ENCODE data around the gene UFM1. TPM values are rescaled to one million over a fixed set of nuclear protein-coding genes. Genes with fewer than 3 reads are reported as not detected.

The UFM1 gene
- total RNA-seq, 2 experiments from 2014 or later = 68.7 to 70.3 TPM

DNA sequence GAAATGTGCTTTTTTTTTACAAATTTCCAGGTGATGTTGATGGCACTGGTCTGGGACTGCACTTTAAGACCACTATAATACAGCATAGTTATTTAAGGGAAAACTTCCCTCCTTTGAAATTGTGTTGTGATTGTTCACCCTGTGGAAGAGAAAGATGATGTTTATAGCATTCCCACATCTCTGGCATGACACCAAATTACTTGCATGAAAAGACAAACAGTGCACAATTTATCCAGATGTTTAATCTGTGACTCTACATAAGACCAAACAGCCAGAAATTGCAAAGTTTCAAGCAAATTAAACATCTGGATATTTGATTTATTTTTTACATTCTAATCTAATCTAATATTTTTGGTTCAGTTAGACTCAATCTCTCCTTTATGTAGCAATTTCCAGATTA lies 51.6 kb downstream of the UFM1 start:
- ChIA-PET CTCF (no interaction called here), POLR2A (no interaction called here)
- no peak overlapping the region for H3K4me3 Mint-ChIP-seq
- TF ChIP-seq, protein P1, sequence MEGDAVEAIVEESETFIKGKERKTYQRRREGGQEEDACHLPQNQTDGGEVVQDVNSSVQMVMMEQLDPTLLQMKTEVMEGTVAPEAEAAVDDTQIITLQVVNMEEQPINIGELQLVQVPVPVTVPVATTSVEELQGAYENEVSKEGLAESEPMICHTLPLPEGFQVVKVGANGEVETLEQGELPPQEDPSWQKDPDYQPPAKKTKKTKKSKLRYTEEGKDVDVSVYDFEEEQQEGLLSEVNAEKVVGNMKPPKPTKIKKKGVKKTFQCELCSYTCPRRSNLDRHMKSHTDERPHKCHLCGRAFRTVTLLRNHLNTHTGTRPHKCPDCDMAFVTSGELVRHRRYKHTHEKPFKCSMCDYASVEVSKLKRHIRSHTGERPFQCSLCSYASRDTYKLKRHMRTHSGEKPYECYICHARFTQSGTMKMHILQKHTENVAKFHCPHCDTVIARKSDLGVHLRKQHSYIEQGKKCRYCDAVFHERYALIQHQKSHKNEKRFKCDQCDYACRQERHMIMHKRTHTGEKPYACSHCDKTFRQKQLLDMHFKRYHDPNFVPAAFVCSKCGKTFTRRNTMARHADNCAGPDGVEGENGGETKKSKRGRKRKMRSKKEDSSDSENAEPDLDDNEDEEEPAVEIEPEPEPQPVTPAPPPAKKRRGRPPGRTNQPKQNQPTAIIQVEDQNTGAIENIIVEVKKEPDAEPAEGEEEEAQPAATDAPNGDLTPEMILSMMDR (IDR thresholded peaks at IDR 0.05) = no peak
- DNase-seq = no peak
- intact Hi-C loops (cut with DNase I, micrococcal nuclease) = no loop called here
- H3K9me3 Mint-ChIP-seq = no peaks in the 10 kb centered on the region
- Histone ChIP-seq H3K36me3 (ENCODE audit: insufficient read depth, low read length) (no peaks in the 10 kb centered on the region), H3K27ac (ENCODE audit: low read depth in 1 of 2, low read length in 2 of 2) (no peak overlapping the region), H3K4me1 (ENCODE audit: insufficient read depth, low read length) (no peaks in the 10 kb centered on the region), H3K4me3 (ENCODE audit: low read length) (no peak overlapping the region), H3K9me3 (ENCODE audit: control insufficient read depth in 1 of 2, insufficient read depth in 1 of 2, low read length in 2 of 2) (no peaks in the 10 kb centered on the region), H3K27me3 (ENCODE audit: control insufficient read depth in 1 of 2, insufficient read depth in 2 of 2, low read length in 2 of 2) (peaks cover 0 to 5% of the 10 kb centered on the region in 2 experiments)
- no peak for ATAC-seq (ENCODE audit: poor library complexity)
- H3K36me3 Mint-ChIP-seq (ENCODE audit: low read depth) = no peaks in the 10 kb centered on the region
- peaks cover 21% of the 10 kb centered on the region for H3K27me3 Mint-ChIP-seq
- no peak overlapping the region for H3K27ac Mint-ChIP-seq
- no peaks in the 10 kb centered on the region for H3K4me1 Mint-ChIP-seq (ENCODE audit: low read depth)

DNA sequence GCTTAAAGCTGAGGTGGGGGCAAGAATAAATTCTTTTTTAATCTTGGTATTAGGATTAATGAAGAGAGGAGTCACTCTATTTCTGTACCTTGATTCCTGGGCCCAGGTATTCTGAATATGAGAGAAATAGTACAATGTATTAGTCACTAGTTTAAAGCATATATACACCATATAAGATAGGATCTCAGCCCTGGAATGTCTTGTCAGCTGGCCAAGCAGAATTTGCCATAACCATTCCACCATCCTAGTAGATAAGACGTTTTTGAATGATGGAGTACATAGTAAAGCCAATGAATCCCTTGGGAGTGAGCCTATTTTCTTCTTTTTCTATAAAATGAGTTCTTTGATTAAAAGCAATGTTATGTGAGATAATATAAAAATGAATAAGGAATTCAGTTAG lies 55.6 kb downstream of the UFM1 start:
- intact Hi-C loops (cut with DNase I, micrococcal nuclease) = no loop called here
- H3K9me3 Mint-ChIP-seq = no peaks in the 10 kb centered on the region
- H3K36me3 Mint-ChIP-seq (ENCODE audit: low read depth) = no peaks in the 10 kb centered on the region
- Histone ChIP-seq H3K36me3 (ENCODE audit: insufficient read depth, low read length) (no peaks in the 10 kb centered on the region), H3K27ac (ENCODE audit: low read depth in 1 of 2, low read length in 2 of 2) (no peak overlapping the region), H3K27me3 (ENCODE audit: control insufficient read depth in 1 of 2, insufficient read depth in 2 of 2, low read length in 2 of 2) (peaks cover 0 to 5% of the 10 kb centered on the region in 2 experiments), H3K4me1 (ENCODE audit: insufficient read depth, low read length) (no peaks in the 10 kb centered on the region), H3K4me3 (ENCODE audit: low read length) (no peak overlapping the region), H3K9me3 (ENCODE audit: control insufficient read depth in 1 of 2, insufficient read depth in 1 of 2, low read length in 2 of 2) (no peaks in the 10 kb centered on the region)
- no peak for ATAC-seq (ENCODE audit: poor library complexity)
- TF ChIP-seq, protein P1 (IDR thresholded peaks at IDR 0.05) = no peak
- ChIA-PET POLR2A (no interaction called here), CTCF (no interaction called here)
- H3K4me1 Mint-ChIP-seq (ENCODE audit: low read depth) = no peaks in the 10 kb centered on the region
- no peak overlapping the region for H3K27ac Mint-ChIP-seq
- H3K27me3 Mint-ChIP-seq = peaks cover 25% of the 10 kb centered on the region
- no peak for DNase-seq
- H3K4me3 Mint-ChIP-seq = no peak overlapping the region

DNA sequence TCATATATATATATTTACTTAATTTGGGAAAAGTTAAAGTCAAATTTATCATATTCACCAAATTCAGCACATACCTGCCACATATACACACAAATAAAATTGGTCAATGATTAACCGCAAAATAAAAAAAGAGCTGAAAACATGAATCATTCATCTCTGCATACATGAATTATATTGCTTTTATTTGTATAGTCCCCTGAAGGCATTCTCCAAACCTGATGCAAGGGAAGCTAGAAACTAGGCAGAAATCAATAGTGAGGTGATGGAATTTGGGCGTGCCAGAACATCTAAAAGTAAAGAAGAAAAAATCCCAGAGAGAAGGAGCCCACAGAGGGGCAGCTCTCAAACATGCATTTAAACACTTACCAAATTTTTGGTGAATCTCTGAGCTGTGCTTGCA lies 60.1 kb downstream of the UFM1 start:
- Histone ChIP-seq H3K4me3 (ENCODE audit: low read length) (no peak overlapping the region), H3K4me1 (ENCODE audit: insufficient read depth, low read length) (no peaks in the 10 kb centered on the region), H3K9me3 (ENCODE audit: control insufficient read depth in 1 of 2, insufficient read depth in 1 of 2, low read length in 2 of 2) (no peaks in the 10 kb centered on the region), H3K27me3 (ENCODE audit: control insufficient read depth in 1 of 2, insufficient read depth in 2 of 2, low read length in 2 of 2) (no peaks in the 10 kb centered on the region), H3K36me3 (ENCODE audit: insufficient read depth, low read length) (no peaks in the 10 kb centered on the region), H3K27ac (ENCODE audit: low read depth in 1 of 2, low read length in 2 of 2) (no peak overlapping the region)
- no peak overlapping the region for H3K27ac Mint-ChIP-seq
- ChIA-PET POLR2A (no interaction called here), CTCF (interaction anchor here (0.7 kb wide), 1 partner anchor 326 kb away, joined by 3 read pairs; no protein-coding TSS in a partner anchor)
- no peak overlapping the region for H3K4me3 Mint-ChIP-seq
- DNase-seq (no peak), ATAC-seq (ENCODE audit: poor library complexity) (no peak)
- peaks cover 7% of the 10 kb centered on the region for H3K27me3 Mint-ChIP-seq
- H3K9me3 Mint-ChIP-seq = peaks cover 2% of the 10 kb centered on the region
- TF ChIP-seq, protein P1 (IDR thresholded peaks at IDR 0.05) = no peak
- no peaks in the 10 kb centered on the region for H3K4me1 Mint-ChIP-seq (ENCODE audit: low read depth)
- intact Hi-C loops (cut with DNase I, micrococcal nuclease) = no loop called here
- no peaks in the 10 kb centered on the region for H3K36me3 Mint-ChIP-seq (ENCODE audit: low read depth)

Data from CD4-positive, alpha-beta T cell (primary cell).